Measurements from ENCODE around the gene GALNTL6.
"Not testable (repeated sequence)": the region's sequence is repeated elsewhere in the genome, so short reads cannot be mapped to it uniquely, and the experiment has no call there.

The GALNTL6 gene

GRCh38 chr4:172946503-172946902 is 1133.3 kb downstream of the GALNTL6 start:
- DNase-seq (ENCODE audit: low read depth), result no peak

GRCh38 chr4:172947594-172947993 is 1134.4 kb downstream of the GALNTL6 start:
- DNase-seq (ENCODE audit: low read depth), result no peak

- DNase-seq (ENCODE audit: low read depth), result no peak
These were observed 1137.8 kb downstream of the GALNTL6 start for GRCh38 chr4:172950990-172951389.

- DNase-seq (ENCODE audit: low read depth), result no peak
These were observed 1138.7 kb downstream of the GALNTL6 start for GRCh38 chr4:172951679-172952451.

- peak; percentile 24 for DNase-seq (ENCODE audit: low read depth)
These were observed 1140.8 kb downstream of the GALNTL6 start for GRCh38 chr4:172953896-172954568.

GRCh38 chr4:172956340-172956739 is 1143.1 kb downstream of the GALNTL6 start:
- DNase-seq (ENCODE audit: low read depth), result not testable (repeated sequence)

GRCh38 chr4:172957216-172957615 is 1144.0 kb downstream of the GALNTL6 start:
- DNase-seq (ENCODE audit: low read depth), result no peak

GRCh38 chr4:172962564-172963353 is 1149.6 kb downstream of the GALNTL6 start:
- DNase-seq (ENCODE audit: low read depth), result peak; percentile 45

GRCh38 chr4:172963498-172964294 is 1150.5 kb downstream of the GALNTL6 start:
- no peak for DNase-seq (ENCODE audit: low read depth)

- DNase-seq (ENCODE audit: low read depth), result not testable (repeated sequence)
These were observed 1157.0 kb downstream of the GALNTL6 start for GRCh38 chr4:172970189-172970588.

- no peak for DNase-seq (ENCODE audit: low read depth)
These were observed 1161.4 kb downstream of the GALNTL6 start for GRCh38 chr4:172974586-172974985.

- no peak for DNase-seq (ENCODE audit: low read depth)
These were observed 1162.5 kb downstream of the GALNTL6 start for GRCh38 chr4:172975651-172976229.

GRCh38 chr4:172977491-172978041 is 1164.4 kb downstream of the GALNTL6 start:
- DNase-seq (ENCODE audit: low read depth), result peak; percentile 13

GRCh38 chr4:172978848-172979247 is 1165.6 kb downstream of the GALNTL6 start:
- no peak for DNase-seq (ENCODE audit: low read depth)

GRCh38 chr4:172979332-172979731 is 1166.1 kb downstream of the GALNTL6 start:
- DNase-seq (ENCODE audit: low read depth), result no peak

GRCh38 chr4:172980219-172980618 is 1167.0 kb downstream of the GALNTL6 start:
- DNase-seq (ENCODE audit: low read depth), result no peak

- DNase-seq (ENCODE audit: low read depth), result peak; percentile 50
These were observed 1169.0 kb downstream of the GALNTL6 start for GRCh38 chr4:172982151-172982590.

- DNase-seq (ENCODE audit: low read depth), result no peak
These were observed 1169.8 kb downstream of the GALNTL6 start for GRCh38 chr4:172983014-172983413.

- DNase-seq (ENCODE audit: low read depth), result no peak
These were observed 1170.4 kb downstream of the GALNTL6 start for GRCh38 chr4:172983631-172984030.

- DNase-seq (ENCODE audit: low read depth), result no peak
These were observed 1172.3 kb downstream of the GALNTL6 start for GRCh38 chr4:172985552-172985951.

- DNase-seq (ENCODE audit: low read depth), result no peak
These were observed 1172.9 kb downstream of the GALNTL6 start for GRCh38 chr4:172986114-172986513.

All from ELR (cell line).